ENCODE measurements around the gene SLC13A2. TPM values are rescaled to one million over a fixed set of nuclear protein-coding genes. Genes with fewer than 3 reads are reported as not detected.
A peak's percentile ranks its signal among the peaks of the same experiment; 100 is the strongest.

SLC13A2 gene
- total RNA-seq, 1 donor from 2014 or later = not detected

DNA sequence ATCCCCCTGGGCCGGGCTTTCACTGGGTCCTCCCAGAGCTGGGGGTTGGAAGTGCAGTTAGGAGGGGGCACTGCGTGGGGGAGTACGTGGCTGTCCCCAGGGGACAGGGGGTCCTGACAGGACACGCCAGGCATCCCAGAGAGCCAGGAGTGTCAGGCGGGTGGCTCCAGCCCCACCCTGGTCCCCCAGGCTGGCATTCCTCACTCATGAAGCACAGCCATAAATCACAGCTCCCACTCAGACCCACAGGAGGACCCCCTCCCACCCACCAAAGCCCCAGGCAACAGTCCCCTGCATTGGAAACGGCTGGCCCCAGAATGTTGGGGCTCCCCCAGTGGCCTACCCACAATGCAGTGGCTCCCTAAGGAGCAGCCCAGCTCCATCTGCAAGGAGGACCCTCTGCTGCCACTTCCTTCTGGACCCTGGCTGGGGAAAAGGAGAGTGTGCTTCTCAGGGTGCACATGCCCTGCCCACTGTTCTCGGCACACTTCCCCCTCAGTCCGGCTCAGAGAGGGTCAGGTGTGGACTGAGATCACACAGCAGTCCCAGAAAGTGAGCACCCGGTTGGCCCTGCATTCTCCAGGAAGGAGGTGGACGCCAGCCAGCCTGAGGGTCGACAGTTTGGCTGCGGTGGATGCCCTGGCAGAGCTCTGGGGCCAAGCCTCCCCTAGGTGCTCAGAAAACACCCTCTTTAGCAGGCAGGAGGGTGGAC, 25.4 kb downstream of the SLC13A2 start:
- no peak overlapping the region for H3K4me3 ChIP-seq (ENCODE audit: low read depth, low read length)
- H3K27me3 ChIP-seq (ENCODE audit: control insufficient read depth, insufficient read depth, low read length) = no peaks in the 10 kb centered on the region
- FAIRE-seq (no peak), DNase-seq (ENCODE audit: low read depth) (no peak)
- H3K36me3 ChIP-seq (ENCODE audit: control insufficient read depth, insufficient read depth, low read length) = no peaks in the 10 kb centered on the region
- no peak for TF ChIP-seq CTCF (IDR thresholded peaks at IDR 0.05; ENCODE audit: insufficient read depth, low read length, severe bottlenecking)

DNA sequence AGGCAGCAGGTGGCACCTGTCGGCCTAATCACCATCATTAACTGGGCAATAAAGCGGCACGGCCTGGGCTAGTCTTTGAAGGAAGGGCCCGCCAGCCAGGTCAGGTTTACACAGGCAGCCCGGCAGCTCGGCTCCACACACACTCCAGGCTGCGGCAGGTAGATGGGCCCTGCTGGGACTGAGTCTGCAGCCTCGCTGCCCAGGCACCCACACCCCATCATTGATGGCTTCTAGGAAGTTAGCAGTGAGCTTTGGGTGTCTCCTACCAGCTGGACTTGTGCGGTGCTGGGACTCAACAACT, 25.9 kb downstream of the SLC13A2 start:
- H3K36me3 ChIP-seq (ENCODE audit: control insufficient read depth, insufficient read depth, low read length) = no peaks in the 10 kb centered on the region
- no peaks in the 10 kb centered on the region for H3K27me3 ChIP-seq (ENCODE audit: control insufficient read depth, insufficient read depth, low read length)
- H3K4me3 ChIP-seq (ENCODE audit: low read depth, low read length) = no peak overlapping the region
- DNase-seq (ENCODE audit: low read depth) (no peak), FAIRE-seq (no peak)
- no peak for TF ChIP-seq CTCF (IDR thresholded peaks at IDR 0.05; ENCODE audit: insufficient read depth, low read length, severe bottlenecking)

DNA sequence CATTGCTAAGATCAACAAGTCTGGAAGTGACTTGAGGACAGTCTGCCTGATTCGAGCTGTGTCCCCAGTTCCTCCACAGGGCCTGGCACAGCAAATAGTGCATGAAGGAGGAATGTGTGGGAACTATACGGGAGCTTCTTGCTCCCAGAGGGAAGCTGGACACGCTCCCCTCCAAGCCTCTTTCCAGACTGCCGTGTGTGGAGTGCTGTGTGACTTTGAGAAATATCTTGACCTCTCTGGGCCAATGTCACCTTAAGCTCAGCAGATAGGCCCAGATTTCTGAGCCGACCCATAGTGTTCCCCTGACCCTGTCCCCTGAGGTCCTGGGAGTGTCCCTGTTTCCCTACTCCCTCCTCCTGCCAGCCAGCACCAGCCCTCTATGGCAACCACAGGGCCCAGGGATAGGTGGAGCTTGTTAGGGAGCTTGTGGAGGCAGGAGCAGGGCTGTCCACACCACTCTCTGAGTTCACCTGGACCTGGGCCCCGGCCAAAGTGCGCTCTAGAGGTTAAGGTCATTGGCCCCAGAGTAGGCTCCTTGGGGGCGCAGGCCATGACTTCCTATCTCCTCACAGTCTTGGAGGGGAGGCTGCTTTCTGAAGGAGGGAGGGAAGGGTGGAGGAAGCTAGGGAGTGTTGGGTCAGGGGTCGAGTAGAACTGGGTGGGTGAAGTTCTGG, 26.4 kb downstream of the SLC13A2 start:
- TF ChIP-seq CTCF (IDR thresholded peaks at IDR 0.05; ENCODE audit: insufficient read depth, low read length, severe bottlenecking) = no peak
- Histone ChIP-seq H3K36me3 (ENCODE audit: control insufficient read depth, insufficient read depth, low read length) (no peaks in the 10 kb centered on the region), H3K4me3 (ENCODE audit: low read depth, low read length) (no peak overlapping the region), H3K27me3 (ENCODE audit: control insufficient read depth, insufficient read depth, low read length) (no peaks in the 10 kb centered on the region)
- DNase-seq (ENCODE audit: low read depth) = no peak
- FAIRE-seq = peak; percentile 13

- Histone ChIP-seq H3K36me3 (ENCODE audit: control insufficient read depth, insufficient read depth, low read length) (no peaks in the 10 kb centered on the region), H3K27me3 (ENCODE audit: control insufficient read depth, insufficient read depth, low read length) (no peaks in the 10 kb centered on the region), H3K4me3 (ENCODE audit: low read depth, low read length) (no peak overlapping the region)
- TF ChIP-seq CTCF (IDR thresholded peaks at IDR 0.05; ENCODE audit: insufficient read depth, low read length, severe bottlenecking) = no peak
- DNase-seq (ENCODE audit: low read depth) (no peak), FAIRE-seq (peak; percentile 88)
These were observed 27.4 kb downstream of the SLC13A2 start for GRCh38 chr17:28500712-28501379.

- H3K27me3 ChIP-seq (ENCODE audit: control insufficient read depth, insufficient read depth, low read length) = no peaks in the 10 kb centered on the region
- no peak for TF ChIP-seq CTCF (IDR thresholded peaks at IDR 0.05; ENCODE audit: insufficient read depth, low read length, severe bottlenecking)
- DNase-seq (ENCODE audit: low read depth) (no peak), FAIRE-seq (no peak)
- H3K4me3 ChIP-seq (ENCODE audit: low read depth, low read length) = no peak overlapping the region
- H3K36me3 ChIP-seq (ENCODE audit: control insufficient read depth, insufficient read depth, low read length) = no peaks in the 10 kb centered on the region
These were observed 28.2 kb downstream of the SLC13A2 start for GRCh38 chr17:28501421-28502284.
